HepG2 (cell line): ENCODE results near the gene C11orf21. TPM values are rescaled to one million over a fixed set of nuclear protein-coding genes. Genes with fewer than 3 reads are reported as not detected.

Source experiments
- ATAC-seq: fragments of 200-7000 bp; cut with Tn5 transposase; 3 replicates; pipeline ENCODE4 v1.9.1; 2020; ENCODE audit warnings: mild to moderate bottlenecking, moderate library complexity
- Bru-seq: library from RNA; stranded (reverse); fragments of 400-500 nt; gene quantifications from one replicate; lab custom pipeline; 2021; lab: Mats Ljungman, UMichigan
- BruChase-seq, 2 experiments: library from RNA; stranded (reverse); fragments of 400-500 nt; gene quantifications; one replicate each; lab custom pipeline; 2021; lab: Mats Ljungman, UMichigan
- BruUV-seq: library from RNA; stranded (reverse); fragments of 400-500 nt; replicated peaks from 2 replicates; lab custom pipeline; 2021; lab: Mats Ljungman, UMichigan
- CTCF ChIA-PET: fragments of 300-600 bp; formaldehyde crosslinking; extraction: SDS; loops from one replicate; lab custom pipeline; 2021; ENCODE audit warnings: low total read pairs, inconsistent platforms, low intra/inter-chr PET ratio; lab: Yijun Ruan, JAX
- POLR2A ChIA-PET: fragments of 350-600 bp; sonication (Branson Sonifier 250); formaldehyde crosslinking; loops from one replicate; lab custom pipeline; 2020; ENCODE audit warnings: antibody characterized with exemption, inconsistent platforms; lab: Yijun Ruan, JAX
- DNase-seq: peaks from one replicate; pipeline ENCODE4 v3.0.0-alpha.2; 2015; ENCODE audit warnings: low spot score
- FAIRE-seq: peaks from 3 replicates; lab custom pipeline; 2011; peaks lifted over from hg19 to GRCh38; lab: Jason Lieb, UNC
- H2AFZ ChIP-seq: one replicate; pipeline ENCODE4 v1.6.1; 2011; ENCODE audit warnings: low read length, inconsistent platforms
- H3K27ac ChIP-seq: fragments of 300-600 bp; 3 replicates; pipeline ENCODE4 v1.8.0; 2011; ENCODE audit warnings: mixed run types, mild to moderate bottlenecking, mixed read lengths, low read length, inconsistent platforms; ENCODE audit not compliant: insufficient read depth; ENCODE audit errors: extremely low read length
- H3K27me3 ChIP-seq, 2 experiments: fragments of 200-600 bp in 1 of 2; 2 replicates in 1 of 2; 3 replicates in 1 of 2; pipeline versions ENCODE4 v1.6.0 to v1.8.0; 2011; ENCODE audit warnings: low read length in 2 of 2, mild to moderate bottlenecking in 2 of 2, moderate library complexity in 2 of 2, inconsistent platforms in 1 of 2; ENCODE audit not compliant: insufficient read depth in 2 of 2, control insufficient read depth in 1 of 2
- H3K36me3 ChIP-seq, 2 experiments: fragments of 200-600 bp in 1 of 2; replicated peaks in 1 of 2; 2 replicates in 1 of 2; 3 replicates in 1 of 2; pipeline versions ENCODE4 v1.5.1 to v1.8.0; 2011; ENCODE audit warnings: low read length in 2 of 2, inconsistent platforms in 1 of 2; ENCODE audit not compliant: insufficient read depth in 2 of 2, control insufficient read depth in 1 of 2
- H3K4me1 ChIP-seq: 2 replicates; pipeline ENCODE4 v1.5.1; 2012; ENCODE audit warnings: low read length, inconsistent platforms; ENCODE audit not compliant: insufficient read depth
- H3K4me2 ChIP-seq: 2 replicates; pipeline ENCODE4 v1.6.0; 2011; ENCODE audit warnings: low read depth, low read length, inconsistent platforms
- H3K4me3 ChIP-seq, 3 experiments: fragments of 200-600 bp in 1 of 3; sonication (generic), shearing (Covaris generic) in 1 of 3; replicated peaks in 1 of 3; 2 replicates each; pipeline ENCODE4 v1.5.1; 2011 to 2016; ENCODE audit warnings: low read length in 3 of 3, inconsistent platforms in 2 of 3, low read depth in 2 of 3, mild to moderate bottlenecking in 2 of 3, control low read depth in 1 of 3, mixed read lengths in 1 of 3; ENCODE audit not compliant: insufficient read depth in 1 of 3
- H3K79me2 ChIP-seq: one replicate; pipeline ENCODE4 v1.6.1; 2011; ENCODE audit warnings: low read length, inconsistent platforms; ENCODE audit not compliant: insufficient read depth
- H3K9ac ChIP-seq: 2 replicates; pipeline ENCODE4 v1.6.0; 2011; ENCODE audit warnings: mild to moderate bottlenecking, low read depth, low read length, inconsistent platforms; ENCODE audit not compliant: insufficient read depth
- H3K9me3 ChIP-seq: 2 replicates; pipeline ENCODE4 v1.5.1; 2012; ENCODE audit warnings: mild to moderate bottlenecking, low read length
- H4K20me1 ChIP-seq: 2 replicates; pipeline ENCODE4 v1.6.0; 2011; ENCODE audit warnings: inconsistent platforms, mild to moderate bottlenecking, low read length, moderate library complexity; ENCODE audit not compliant: insufficient read depth
- PAXIP1 ChIP-seq: sonication (generic); formaldehyde crosslinking; conservative IDR thresholded peaks from 2 replicates; pipeline ENCODE4 v1.4.0; 2020; ENCODE audit warnings: mild to moderate bottlenecking, missing genetic modification reagents, moderate library complexity
- SRF ChIP-seq: IDR thresholded peaks from 2 replicates; pipeline ENCODE4 v1.6.1; 2011; ENCODE audit warnings: mild to moderate bottlenecking, low read depth, low read length, moderate library complexity
- ZNF407 ChIP-seq: sonication (generic); formaldehyde crosslinking; IDR thresholded peaks from one replicate; pipeline ENCODE4 v1.5.1; 2020; ENCODE audit warnings: mild to moderate bottlenecking, missing genetic modification reagents; ENCODE audit errors: not compliant biosample characterization
- ZNF550 ChIP-seq: sonication (generic); formaldehyde crosslinking; IDR thresholded peaks from 2 replicates; pipeline ENCODE4 v1.4.0; 2020; ENCODE audit warnings: mild to moderate bottlenecking, missing genetic modification reagents, borderline replicate concordance
- ZNF7 ChIP-seq: IDR thresholded peaks from 2 replicates; pipeline ENCODE4 v1.6.1; 2016; ENCODE audit warnings: missing biosample characterization, missing genetic modification reagents
- WGBS: methylation state at CpG from one replicate; pipeline ENCODE4 v1.1.6; 2017; ENCODE audit warnings: low lambda C conversion rate; 5-methylcytosine and 5-hydroxymethylcytosine counted together
- in situ Hi-C: cut with HindIII; loops from 2 replicates; pipeline ENCODE4 v1.10.0; 2017; ENCODE audit warnings: low pct_unique_long_range_greater_than_20kb; ENCODE audit not compliant: extremely low pct_ligation_motif_present
- intact Hi-C: fragments of 100-400 bp; cut with micrococcal nuclease; formaldehyde crosslinking; loops from one replicate; pipeline ENCODE4 v1.10.0; 2022; ENCODE audit not compliant: unreplicated experiment
- long read RNA-seq, 2 experiments: library from RNA in 1 of 2; library from polyadenylated mRNA in 1 of 2; stranded (forward) in 1 of 2; unstranded in 1 of 2; transcript quantifications; one replicate each; pipeline ENCODE4 v2.0.0, GENCODE V29; 2019 to 2022
- polyA minus RNA-seq, 3 experiments: library from RNA; depleted of rRNA, polyadenylated mRNA; stranded (reverse); fragments of >200 nt; gene quantifications; 2 replicates each; pipeline ENCODE4 v1.2.3, GENCODE V29; 2011; ENCODE audit warnings: low replicate concordance in 1 of 3
- polyA plus RNA-seq, 8 experiments: library from polyadenylated mRNA; depleted of rRNA in 3 of 8; stranded (reverse) in 7 of 8; unstranded in 1 of 8; fragments of >200 nt; fragmentation: Illumina TruSeq in 4 of 8; extraction: Trizol in 4 of 8; gene quantifications; 2 replicates each; pipeline versions ENCODE4 v1.2.1 to v1.2.3, GENCODE V29; 2011 to 2016; ENCODE audit warnings: low read depth in 4 of 8, missing spikeins in 1 of 8, mixed read lengths in 1 of 8; ENCODE audit not compliant: insufficient read depth in 1 of 8
- total RNA-seq, 5 experiments: library from RNA; depleted of rRNA; stranded (reverse); fragments of >200 nt; fragmentation: Illumina TruSeq; extraction: Trizol; gene quantifications; 2 replicates each; pipeline ENCODE4 v1.2.3, GENCODE V29; 2016; ENCODE audit warnings: low read depth in 1 of 5

The C11orf21 gene
- total RNA-seq (2016; rRNA removed; fragmentation: Illumina TruSeq; extraction: Trizol) (not detected in 2 replicates), polyA plus RNA-seq (2011; rRNA removed) (0.03 and 0.08 TPM in 2 replicates), polyA minus RNA-seq (2011; rRNA and poly(A)+ RNA removed; ENCODE audit: low replicate concordance) (0.12 TPM in 1 of 2 replicates, not detected in the other), Bru-seq, nascent RNA (percentile 10 among the genes with signal in this experiment), BruChase-seq, experiment 1, labeled RNA remaining after a 6-hour chase (percentile 10 among the genes with signal in this experiment), BruChase-seq, experiment 2, labeled RNA remaining after a 2-hour chase (percentile 15 among the genes with signal in this experiment)
- not detected in 2 replicates for total RNA-seq (2016; cell fraction: cytosol; rRNA removed; fragmentation: Illumina TruSeq; extraction: Trizol; ENCODE audit: low read depth)
- not detected in 2 replicates for total RNA-seq (2016; cell fraction: insoluble cytoplasmic fraction; rRNA removed; fragmentation: Illumina TruSeq; extraction: Trizol)
- total RNA-seq (2016; cell fraction: membrane; rRNA removed; fragmentation: Illumina TruSeq; extraction: Trizol): not detected in 2 replicates
- total RNA-seq (2016; cell fraction: nucleus; rRNA removed; fragmentation: Illumina TruSeq; extraction: Trizol): not detected in 2 replicates
- polyA plus RNA-seq (2011; cell fraction: cytosol; rRNA removed): 0.04 TPM in 1 of 2 replicates, not detected in the other
- 0.09 and 0.11 TPM in 2 replicates for polyA plus RNA-seq (2011; cell fraction: nucleus; rRNA removed)
- not detected in 2 replicates for polyA plus RNA-seq (2012)
- polyA plus RNA-seq (2016; cell fraction: cytosol; fragmentation: Illumina TruSeq; extraction: Trizol; ENCODE audit: low read depth): not detected in 2 replicates
- not detected in 2 replicates for polyA plus RNA-seq (2016; cell fraction: insoluble cytoplasmic fraction; fragmentation: Illumina TruSeq; extraction: Trizol; ENCODE audit: low read depth)
- not detected in 2 replicates for polyA plus RNA-seq (2016; cell fraction: membrane; fragmentation: Illumina TruSeq; extraction: Trizol; ENCODE audit: low read depth)
- polyA plus RNA-seq (2016; cell fraction: nucleus; fragmentation: Illumina TruSeq; extraction: Trizol; ENCODE audit: insufficient read depth, low read depth): not detected in 2 replicates
- polyA minus RNA-seq (2011; cell fraction: cytosol; rRNA and poly(A)+ RNA removed): not detected in 2 replicates
- polyA minus RNA-seq (2011; cell fraction: nucleus; rRNA and poly(A)+ RNA removed): not detected in 2 replicates
- long read RNA-seq, experiment 1: 0 reads
- long read RNA-seq, experiment 2: 0 reads

- H3K4me3 ChIP-seq: peak within 1 kb of the TSS in 2 of 3 experiments; percentile 4 to 33; a peak in 1 of 6 replicates
- intact Hi-C loops: no loop called here
- in situ Hi-C loops: no loop called here
- H3K27me3 ChIP-seq: peaks cover 2 to 20% of the 10 kb centered on the region in 2 experiments; a peak in 2 of 5 replicates
- FAIRE-seq: no peak
- H3K36me3 ChIP-seq: no peaks in the 10 kb centered on the region
- peak; percentile 27 for DNase-seq
- no peaks in the 10 kb centered on the region for H3K79me2 ChIP-seq
- CTCF ChIA-PET: no interaction called here
- H3K9ac ChIP-seq: 0 out of 2 replicates have a peak within 1 kb of the TSS, but pooled peaks have one; percentile 29
- ATAC-seq: no peak
- no peaks in the 10 kb centered on the region for H3K9me3 ChIP-seq
- peak within 1 kb of the TSS; percentile 23; the same call in 1 of the 2 replicates for H3K4me2 ChIP-seq
- no peaks in the 10 kb centered on the region for H4K20me1 ChIP-seq
- 34% methylated on average over 11 of the region's 16 CpGs for WGBS
- no TSS peak for BruUV-seq
- POLR2A ChIA-PET: no interaction called here
- H2AFZ ChIP-seq: no peak within 1 kb of the TSS
- peaks cover 24% of the 10 kb centered on the region for H3K4me1 ChIP-seq
- H3K27ac ChIP-seq: no peak within 1 kb of the TSS
- TF ChIP-seq ZNF7 (CRISPR knock-in tag): no peak
- TF ChIP-seq ZNF550 (CRISPR knock-in tag): no peak
- TF ChIP-seq PAXIP1 (CRISPR knock-in tag): no peak
- no peak for TF ChIP-seq SRF
- TF ChIP-seq ZNF407 (CRISPR knock-in tag): no peak
These were observed at the start of gene C11orf21, which contains the start of gene TSPAN32 for GRCh38 chr11:2301631-2302305. Gene C11orf21 (minus strand): TSS chr11:2301918. CDS start chr11:2301808, 110 bp downstream. Gene TSPAN32 (plus strand): TSS chr11:2302013. CDS start chr11:2302150, 137 bp downstream.
